Caco-2 (cell line): ENCODE data around the gene USP34. TPM values are rescaled to one million over a fixed set of nuclear protein-coding genes. Genes with fewer than 3 reads are reported as not detected.

Experiments used
- BruUV-seq: library from RNA; stranded (reverse); fragments of 400-500 nt; replicated peaks from 2 replicates; lab custom pipeline; 2021; lab: Mats Ljungman, UMichigan
- CTCF ChIA-PET: fragments of 300-600 bp; sonication (Branson Sonifier 250); formaldehyde crosslinking; loops from one replicate; lab custom pipeline; 2022; ENCODE audit warnings: antibody characterized with exemption; lab: Charles Lee
- POLR2A ChIA-PET: fragments of 300-600 bp; sonication (Branson Sonifier 250); formaldehyde crosslinking; loops from one replicate; lab custom pipeline; 2022; ENCODE audit warnings: antibody characterized with exemption; lab: Charles Lee
- DNase-seq, 2 experiments: peaks; one replicate each; pipeline versions ENCODE4 v3.0.0 to v3.0.0-alpha.2; 2020 to 2022
- H3K27me3 ChIP-seq: replicated peaks from 2 replicates; pipeline ENCODE4 v1.6.0; 2011; ENCODE audit warnings: low read length; ENCODE audit not compliant: control insufficient read depth, insufficient read depth
- H3K36me3 ChIP-seq: 2 replicates; pipeline ENCODE4 v1.5.1; 2011; ENCODE audit warnings: low read length; ENCODE audit not compliant: control insufficient read depth, insufficient read depth
- H3K4me1 ChIP-seq: fragments of 250-450 bp; sonication (Bioruptor Pico); 2 replicates; pipeline ENCODE4 v1.5.1; 2020; ENCODE audit warnings: mild to moderate bottlenecking
- H3K4me3 ChIP-seq: 2 replicates; pipeline ENCODE4 v1.5.1; 2011; ENCODE audit warnings: low read depth, mild to moderate bottlenecking, control low read depth, low read length
- H3K9me3 ChIP-seq: fragments of 250-450 bp; sonication (Bioruptor Pico); 2 replicates; pipeline ENCODE4 v1.5.1; 2020; ENCODE audit warnings: mild to moderate bottlenecking, moderate library complexity
- H3K27ac Mint-ChIP-seq: one replicate; pipeline ENCODE4 v1.8.0; 2022; ENCODE audit warnings: mixed read lengths; ENCODE audit not compliant: unreplicated experiment
- H3K27me3 Mint-ChIP-seq: one replicate; pipeline ENCODE4 v1.8.0; 2022; ENCODE audit warnings: mixed read lengths; ENCODE audit not compliant: insufficient read depth, unreplicated experiment
- H3K36me3 Mint-ChIP-seq: one replicate; pipeline ENCODE4 v1.8.0; 2022; ENCODE audit warnings: mild to moderate bottlenecking, mixed read lengths; ENCODE audit not compliant: insufficient read depth, unreplicated experiment
- H3K4me1 Mint-ChIP-seq: one replicate; pipeline ENCODE4 v1.8.0; 2022; ENCODE audit warnings: low read depth, mixed read lengths; ENCODE audit not compliant: unreplicated experiment
- H3K4me3 Mint-ChIP-seq: one replicate; pipeline ENCODE4 v1.8.0; 2022; ENCODE audit warnings: mild to moderate bottlenecking, moderate library complexity, mixed read lengths; ENCODE audit not compliant: unreplicated experiment
- H3K9me3 Mint-ChIP-seq: one replicate; pipeline ENCODE4 v1.8.0; 2022; ENCODE audit warnings: mixed read lengths; ENCODE audit not compliant: unreplicated experiment
- CTCF ChIP-seq, 2 experiments: fragments of 200-600 bp in 1 of 2; IDR thresholded peaks; 1 replicate in 1 of 2; 2 replicates in 1 of 2; pipeline versions ENCODE4 v1.5.1 to v1.8.0; 2011 to 2022; ENCODE audit warnings: antibody characterized with exemption in 1 of 2, control low read depth in 1 of 2, inconsistent platforms in 1 of 2, low read depth in 1 of 2, low read length in 1 of 2, mild to moderate bottlenecking in 1 of 2, moderate library complexity in 1 of 2; ENCODE audit not compliant: insufficient read depth in 1 of 2, severe bottlenecking in 1 of 2, unreplicated experiment in 1 of 2
- intact Hi-C: fragments of 100-400 bp; cut with micrococcal nuclease; formaldehyde crosslinking; loops from one replicate; pipeline ENCODE4 v1.10.0; 2022; ENCODE audit not compliant: unreplicated experiment
- total RNA-seq: library from RNA; stranded (reverse); gene quantifications from 2 replicates; pipeline ENCODE4 v1.2.3, GENCODE V29; 2022

USP34 gene
- total RNA-seq, 1 experiment from 2014 or later: 100 TPM

GRCh38 chr2:61173116-61173515, 297.8 kb downstream of the USP34 start:
- Mint-ChIP-seq H3K4me1 (peaks cover 15% of the 10 kb centered on the region), H3K27ac (no peak overlapping the region), H3K4me3 (no peak overlapping the region), H3K9me3 (no peaks in the 10 kb centered on the region), H3K36me3 (no peaks in the 10 kb centered on the region), H3K27me3 (peaks cover 2% of the 10 kb centered on the region)
- no peaks in the 10 kb centered on the region for H3K36me3 ChIP-seq
- ChIA-PET POLR2A (no interaction called here), CTCF (no interaction called here)
- H3K27me3 ChIP-seq: no peaks in the 10 kb centered on the region
- DNase-seq: no peak
- intact Hi-C loops: no loop called here
- H3K4me1 ChIP-seq: peaks cover 7% of the 10 kb centered on the region; the same call in 1 of the 2 replicates
- H3K4me3 ChIP-seq: no peak overlapping the region
- H3K9me3 ChIP-seq: no peaks in the 10 kb centered on the region
- no TSS peak for BruUV-seq
- no peak for TF ChIP-seq CTCF (IDR thresholded peaks at IDR 0.05; ENCODE audit: insufficient read depth in 1 of 2, low read depth in 1 of 2, low read length in 1 of 2, severe bottlenecking in 1 of 2, unreplicated experiment in 1 of 2)

DNA sequence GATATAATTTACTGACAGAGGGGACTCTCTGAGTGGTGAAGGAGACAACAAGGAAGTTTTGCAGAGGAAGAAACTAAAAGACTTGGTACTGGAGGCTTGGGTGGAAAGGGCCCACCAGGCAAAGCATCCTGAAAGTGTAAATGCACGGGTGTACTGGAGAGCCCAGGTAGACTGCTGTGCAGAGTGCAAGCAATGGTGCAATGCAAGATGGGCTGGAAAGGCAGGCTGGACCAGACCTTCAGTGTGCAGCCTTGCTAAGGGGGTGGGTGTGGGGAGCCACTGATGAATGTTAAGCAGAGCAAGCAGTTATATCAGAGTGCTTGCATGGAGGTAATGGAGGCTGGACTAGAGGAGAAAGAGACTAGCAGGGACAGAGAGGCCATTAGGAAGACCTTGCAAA, 298.2 kb downstream of the USP34 start:
- intact Hi-C loops: no loop called here
- CTCF ChIA-PET: no interaction called here

GRCh38 chr2:61167579-61167978, 303.3 kb downstream of the USP34 start:
- no peak for DNase-seq
- peaks cover 6% of the 10 kb centered on the region for H3K4me1 Mint-ChIP-seq
- H3K36me3 Mint-ChIP-seq: no peaks in the 10 kb centered on the region
- Histone ChIP-seq H3K4me3 (no peak overlapping the region), H3K36me3 (no peaks in the 10 kb centered on the region), H3K9me3 (no peaks in the 10 kb centered on the region; the same call in 1 of the 2 replicates), H3K4me1 (no peaks in the 10 kb centered on the region), H3K27me3 (no peaks in the 10 kb centered on the region)
- BruUV-seq: no TSS peak
- H3K27me3 Mint-ChIP-seq: peaks cover 2% of the 10 kb centered on the region
- H3K9me3 Mint-ChIP-seq: no peaks in the 10 kb centered on the region
- POLR2A ChIA-PET: no interaction called here
- no peak for TF ChIP-seq CTCF (IDR thresholded peaks at IDR 0.05; ENCODE audit: insufficient read depth in 1 of 2, low read depth in 1 of 2, low read length in 1 of 2, severe bottlenecking in 1 of 2, unreplicated experiment in 1 of 2)
- H3K27ac Mint-ChIP-seq: no peak overlapping the region
- intact Hi-C loops: no loop called here
- CTCF ChIA-PET: no interaction called here
- H3K4me3 Mint-ChIP-seq: no peak overlapping the region

More for the DNA sequence above, 298.2 kb downstream of the USP34 start:
- Mint-ChIP-seq H3K4me3 (no peak overlapping the region), H3K36me3 (no peaks in the 10 kb centered on the region), H3K27me3 (peaks cover 2% of the 10 kb centered on the region), H3K27ac (no peak overlapping the region), H3K4me1 (peaks cover 15% of the 10 kb centered on the region), H3K9me3 (no peaks in the 10 kb centered on the region)
- H3K27me3 ChIP-seq: no peaks in the 10 kb centered on the region
- no peak for DNase-seq
- POLR2A ChIA-PET: no interaction called here
- H3K9me3 ChIP-seq: no peaks in the 10 kb centered on the region
- H3K4me1 ChIP-seq: peaks cover 7% of the 10 kb centered on the region; the same call in 1 of the 2 replicates
- no peak for TF ChIP-seq CTCF (IDR thresholded peaks at IDR 0.05; ENCODE audit: insufficient read depth in 1 of 2, low read depth in 1 of 2, low read length in 1 of 2, severe bottlenecking in 1 of 2, unreplicated experiment in 1 of 2)
- no TSS peak for BruUV-seq
- no peak overlapping the region for H3K4me3 ChIP-seq
- no peaks in the 10 kb centered on the region for H3K36me3 ChIP-seq
